Panc1 (cell line): ENCODE results near the gene WASF3. TPM values are rescaled to one million over a fixed set of nuclear protein-coding genes. Genes with fewer than 3 reads are reported as not detected.

ENCODE experiments used
- ATAC-seq: fragments of 200-7000 bp; cut with Tn5 transposase; 2 replicates; pipeline ENCODE4 v1.9.1; 2020; ENCODE audit warnings: mild to moderate bottlenecking, moderate library complexity
- BruUV-seq: library from RNA; stranded (reverse); fragments of 400-500 nt; replicated peaks from 2 replicates; lab custom pipeline; 2021; lab: Mats Ljungman, UMichigan
- CTCF ChIA-PET: fragments of 300-600 bp; sonication (Branson Sonifier 250); formaldehyde crosslinking; loops from one replicate; lab custom pipeline; 2022; ENCODE audit warnings: antibody characterized with exemption; lab: Charles Lee
- POLR2A ChIA-PET: fragments of 300-600 bp; sonication (Branson Sonifier 250); formaldehyde crosslinking; loops from one replicate; lab custom pipeline; 2022; ENCODE audit warnings: antibody characterized with exemption; lab: Charles Lee
- DNase-seq: peaks from one replicate; pipeline ENCODE4 v3.0.0-alpha.2; 2010; ENCODE audit warnings: low read depth, low spot score
- H3K27ac ChIP-seq: 2 replicates; pipeline ENCODE4 v1.5.1; 2011; ENCODE audit warnings: mild to moderate bottlenecking, low read length, inconsistent platforms
- H3K27me3 ChIP-seq: fragments of 200-500 bp; sonication (Bioruptor generic); 2 replicates; pipeline ENCODE4 v1.6.0; 2014; ENCODE audit warnings: low read length, inconsistent platforms; ENCODE audit not compliant: control insufficient read depth, insufficient read depth
- H3K36me3 ChIP-seq: fragments of 200-500 bp; sonication (Bioruptor generic); 2 replicates; pipeline ENCODE4 v1.5.1; 2014; ENCODE audit warnings: inconsistent platforms, mild to moderate bottlenecking, low read length, moderate library complexity; ENCODE audit not compliant: control insufficient read depth, insufficient read depth
- H3K4me1 ChIP-seq: 2 replicates; pipeline ENCODE4 v1.5.1; 2011; ENCODE audit warnings: inconsistent platforms, mild to moderate bottlenecking, low read length, moderate library complexity; ENCODE audit not compliant: control insufficient read depth, insufficient read depth
- H3K4me3 ChIP-seq, 2 experiments: 2 replicates each; pipeline ENCODE4 v1.5.1; 2011 to 2012; ENCODE audit warnings: low read depth in 2 of 2, low read length in 2 of 2, mild to moderate bottlenecking in 2 of 2, inconsistent platforms in 1 of 2, moderate library complexity in 1 of 2
- H3K9me3 ChIP-seq: fragments of 200-500 bp; sonication (Bioruptor generic); 2 replicates; pipeline ENCODE4 v1.5.1; 2014; ENCODE audit warnings: low read depth, mild to moderate bottlenecking, inconsistent platforms, low read length, moderate library complexity; ENCODE audit not compliant: control insufficient read depth, insufficient read depth
- POLR2AphosphoS5 ChIP-seq: IDR thresholded peaks from 2 replicates; pipeline ENCODE4 v1.6.1; 2012; ENCODE audit warnings: mild to moderate bottlenecking, low read depth, low read length, moderate library complexity
- SIN3A ChIP-seq: IDR thresholded peaks from 2 replicates; pipeline ENCODE4 v1.6.1; 2012; ENCODE audit warnings: low read depth, mild to moderate bottlenecking, low read length, moderate library complexity, borderline replicate concordance; ENCODE audit not compliant: insufficient read depth
- TCF7L2 ChIP-seq: IDR thresholded peaks from 2 replicates; pipeline ENCODE4 v1.6.1; 2011; ENCODE audit warnings: mild to moderate bottlenecking, low read depth, low read length, inconsistent platforms
- in situ Hi-C: cut with HindIII; loops from 2 replicates; pipeline ENCODE4 v1.10.0; 2016; ENCODE audit warnings: low sequenced_read_pairs, low pct_unique_long_range_greater_than_20kb
- intact Hi-C: fragments of 100-400 bp; cut with micrococcal nuclease; formaldehyde crosslinking; loops from one replicate; pipeline ENCODE4 v1.10.0; 2022; ENCODE audit not compliant: unreplicated experiment
- total RNA-seq: library from RNA; stranded (reverse); gene quantifications from one replicate; pipeline ENCODE4 v1.2.1, GENCODE V29; 2021; ENCODE audit not compliant: unreplicated experiment
- TF ChIP-seq, protein P1 (sequence below): fragments of 450-650 bp; IDR thresholded peaks from 2 replicates; pipeline ENCODE4 v1.5.1; 2017; ENCODE audit warnings: mild to moderate bottlenecking
- TF ChIP-seq, protein P2 (sequence below), 2 experiments: IDR thresholded peaks; 2 replicates each; pipeline ENCODE4 v1.6.1; 2011 to 2012; ENCODE audit warnings: low read depth in 2 of 2, control low read depth in 1 of 2, low read length in 1 of 2, mild to moderate bottlenecking in 1 of 2, moderate library complexity in 1 of 2; ENCODE audit not compliant: insufficient read depth in 1 of 2

The WASF3 gene
- total RNA-seq, 1 experiment from 2014 or later: 20.2 TPM

DNA sequence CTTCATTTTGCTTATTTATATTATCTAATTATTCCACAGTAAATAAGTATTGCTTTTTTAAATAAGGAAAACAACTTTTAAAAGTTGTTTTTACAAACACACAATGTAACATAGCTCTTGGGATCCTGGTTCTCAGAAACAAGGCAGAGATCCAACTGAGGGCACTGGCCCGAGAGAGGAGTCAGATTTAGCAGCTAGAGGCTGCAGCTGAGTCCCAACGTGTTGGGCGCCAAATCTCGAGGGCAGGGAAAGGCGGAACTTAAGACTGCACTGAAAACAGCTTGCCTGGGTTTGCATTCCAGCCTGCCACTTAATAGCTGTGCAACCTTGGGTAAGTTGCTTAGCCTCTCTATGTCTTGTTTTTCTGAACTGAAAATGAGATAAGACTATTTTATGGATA is 16.4 kb upstream of the WASF3 start:
- no peaks in the 10 kb centered on the region for H3K27me3 ChIP-seq
- DNase-seq (no peak), ATAC-seq (no peak)
- in situ Hi-C loops: no loop called here
- POLR2A ChIA-PET: no interaction called here
- BruUV-seq: no TSS peak
- intact Hi-C loops: no loop called here
- CTCF ChIA-PET: no interaction called here
- no peaks in the 10 kb centered on the region for H3K4me1 ChIP-seq
- no peaks in the 10 kb centered on the region for H3K9me3 ChIP-seq
- H3K27ac ChIP-seq: no peak overlapping the region
- H3K36me3 ChIP-seq: no peaks in the 10 kb centered on the region
- TF ChIP-seq, protein P1, sequence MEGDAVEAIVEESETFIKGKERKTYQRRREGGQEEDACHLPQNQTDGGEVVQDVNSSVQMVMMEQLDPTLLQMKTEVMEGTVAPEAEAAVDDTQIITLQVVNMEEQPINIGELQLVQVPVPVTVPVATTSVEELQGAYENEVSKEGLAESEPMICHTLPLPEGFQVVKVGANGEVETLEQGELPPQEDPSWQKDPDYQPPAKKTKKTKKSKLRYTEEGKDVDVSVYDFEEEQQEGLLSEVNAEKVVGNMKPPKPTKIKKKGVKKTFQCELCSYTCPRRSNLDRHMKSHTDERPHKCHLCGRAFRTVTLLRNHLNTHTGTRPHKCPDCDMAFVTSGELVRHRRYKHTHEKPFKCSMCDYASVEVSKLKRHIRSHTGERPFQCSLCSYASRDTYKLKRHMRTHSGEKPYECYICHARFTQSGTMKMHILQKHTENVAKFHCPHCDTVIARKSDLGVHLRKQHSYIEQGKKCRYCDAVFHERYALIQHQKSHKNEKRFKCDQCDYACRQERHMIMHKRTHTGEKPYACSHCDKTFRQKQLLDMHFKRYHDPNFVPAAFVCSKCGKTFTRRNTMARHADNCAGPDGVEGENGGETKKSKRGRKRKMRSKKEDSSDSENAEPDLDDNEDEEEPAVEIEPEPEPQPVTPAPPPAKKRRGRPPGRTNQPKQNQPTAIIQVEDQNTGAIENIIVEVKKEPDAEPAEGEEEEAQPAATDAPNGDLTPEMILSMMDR: no peak
- TF ChIP-seq SIN3A (no peak), TCF7L2 (no peak), POLR2AphosphoS5 (no peak)
- TF ChIP-seq, protein P2, sequence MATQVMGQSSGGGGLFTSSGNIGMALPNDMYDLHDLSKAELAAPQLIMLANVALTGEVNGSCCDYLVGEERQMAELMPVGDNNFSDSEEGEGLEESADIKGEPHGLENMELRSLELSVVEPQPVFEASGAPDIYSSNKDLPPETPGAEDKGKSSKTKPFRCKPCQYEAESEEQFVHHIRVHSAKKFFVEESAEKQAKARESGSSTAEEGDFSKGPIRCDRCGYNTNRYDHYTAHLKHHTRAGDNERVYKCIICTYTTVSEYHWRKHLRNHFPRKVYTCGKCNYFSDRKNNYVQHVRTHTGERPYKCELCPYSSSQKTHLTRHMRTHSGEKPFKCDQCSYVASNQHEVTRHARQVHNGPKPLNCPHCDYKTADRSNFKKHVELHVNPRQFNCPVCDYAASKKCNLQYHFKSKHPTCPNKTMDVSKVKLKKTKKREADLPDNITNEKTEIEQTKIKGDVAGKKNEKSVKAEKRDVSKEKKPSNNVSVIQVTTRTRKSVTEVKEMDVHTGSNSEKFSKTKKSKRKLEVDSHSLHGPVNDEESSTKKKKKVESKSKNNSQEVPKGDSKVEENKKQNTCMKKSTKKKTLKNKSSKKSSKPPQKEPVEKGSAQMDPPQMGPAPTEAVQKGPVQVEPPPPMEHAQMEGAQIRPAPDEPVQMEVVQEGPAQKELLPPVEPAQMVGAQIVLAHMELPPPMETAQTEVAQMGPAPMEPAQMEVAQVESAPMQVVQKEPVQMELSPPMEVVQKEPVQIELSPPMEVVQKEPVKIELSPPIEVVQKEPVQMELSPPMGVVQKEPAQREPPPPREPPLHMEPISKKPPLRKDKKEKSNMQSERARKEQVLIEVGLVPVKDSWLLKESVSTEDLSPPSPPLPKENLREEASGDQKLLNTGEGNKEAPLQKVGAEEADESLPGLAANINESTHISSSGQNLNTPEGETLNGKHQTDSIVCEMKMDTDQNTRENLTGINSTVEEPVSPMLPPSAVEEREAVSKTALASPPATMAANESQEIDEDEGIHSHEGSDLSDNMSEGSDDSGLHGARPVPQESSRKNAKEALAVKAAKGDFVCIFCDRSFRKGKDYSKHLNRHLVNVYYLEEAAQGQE (IDR thresholded peaks at IDR 0.05; ENCODE audit: insufficient read depth in 1 of 2, low read depth in 2 of 2, low read length in 1 of 2): no peak
- no peak overlapping the region for H3K4me3 ChIP-seq

DNA sequence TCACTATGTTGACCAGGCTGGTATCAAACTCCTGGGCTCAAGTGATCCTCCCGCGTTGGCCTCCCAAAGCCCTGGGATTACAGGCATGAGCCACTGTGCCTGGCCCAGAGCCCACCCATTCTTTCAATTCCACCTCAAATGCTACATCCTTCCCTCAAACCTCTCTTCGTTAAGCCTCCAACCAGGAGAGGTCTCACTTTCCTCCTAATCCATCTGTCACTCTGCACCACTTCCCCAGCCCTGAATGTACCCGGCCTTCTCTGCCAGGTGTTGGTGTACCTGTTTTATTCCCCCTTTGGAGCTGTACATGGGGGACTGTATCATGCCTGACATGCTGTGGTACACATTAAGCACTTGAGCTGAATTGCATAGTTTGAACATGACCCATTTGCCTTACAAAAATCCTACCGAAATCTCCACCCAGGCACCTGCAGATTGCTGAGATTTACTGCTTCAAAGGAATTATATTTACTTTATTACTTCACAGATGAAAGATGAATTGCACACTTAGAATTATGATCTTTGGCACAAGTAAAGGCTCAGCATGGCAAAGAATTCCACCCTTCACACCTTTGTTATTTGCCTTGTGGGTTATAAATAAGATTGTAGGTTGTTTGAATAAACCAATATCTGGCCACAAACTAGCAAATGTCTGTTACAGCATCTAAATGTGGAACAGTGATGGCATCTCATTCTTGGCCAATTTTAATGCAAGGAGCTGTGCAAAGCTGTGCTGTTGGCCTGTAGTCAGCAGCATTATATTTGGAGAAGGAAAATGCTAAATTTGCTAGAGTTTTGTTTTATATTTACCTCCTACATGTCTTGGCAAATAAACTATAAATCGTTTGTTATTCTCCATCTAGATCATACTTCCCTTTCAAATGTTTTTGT is 15.6 kb upstream of the WASF3 start:
- Histone ChIP-seq H3K36me3 (no peaks in the 10 kb centered on the region), H3K27me3 (no peaks in the 10 kb centered on the region), H3K4me3 (no peak overlapping the region), H3K9me3 (no peaks in the 10 kb centered on the region), H3K4me1 (no peaks in the 10 kb centered on the region), H3K27ac (no peak overlapping the region)
- ChIA-PET CTCF (no interaction called here), POLR2A (no interaction called here)
- TF ChIP-seq TCF7L2 (no peak), SIN3A (no peak), POLR2AphosphoS5 (no peak)
- TF ChIP-seq, protein P2 (IDR thresholded peaks at IDR 0.05; ENCODE audit: insufficient read depth in 1 of 2, low read depth in 2 of 2, low read length in 1 of 2): no peak
- TF ChIP-seq, protein P1: no peak; the same call in 1 of the 2 replicates
- no peak for ATAC-seq
- in situ Hi-C loops: no loop called here
- intact Hi-C loops: no loop called here
- BruUV-seq: no TSS peak
- no peak for DNase-seq
